Stomach (tissue), 4 donors: Measurements from ENCODE around the gene TAS1R1.

Source experiments
- CTCF ChIP-seq, 7 experiments: fragments of 450-650 bp in 4 of 7; fragments of 200-600 bp in 3 of 7; sonication (generic) in 3 of 7; IDR thresholded peaks; one replicate each; pipeline ENCODE4 v1.5.1; 2016 to 2019; ENCODE audit warnings: antibody characterized with exemption in 7 of 7, control low read depth in 2 of 7, mild to moderate bottlenecking in 1 of 7
- EP300 ChIP-seq: sonication (generic); formaldehyde crosslinking; IDR thresholded peaks from one replicate; pipeline ENCODE4 v1.6.1; 2017; ENCODE audit warnings: antibody characterized with exemption

- no peak for TF ChIP-seq CTCF (IDR thresholded peaks at IDR 0.05)
- TF ChIP-seq EP300, result no peak
Measured at GRCh38 chr1:6619045-6619444, 63.9 kb downstream of the TAS1R1 start.
